Stomach (tissue), 9 donors: ENCODE data around the gene TMEM107. TPM values are rescaled to one million over a fixed set of nuclear protein-coding genes. Genes with fewer than 3 reads are reported as not detected.
A peak's percentile ranks its signal among the peaks of the same experiment; 100 is the strongest.

Experiments used
- DNase-seq, 2 donors: peaks; one replicate each; pipeline versions ENCODE4 v3.0.0 to v3.0.0-alpha.2; 2013 to 2019
- H3K27ac ChIP-seq, 5 donors: fragments of 200-600 bp in 4 of 5; sonication (generic) in 4 of 5; one replicate each; pipeline ENCODE4 v1.5.1; 2013 to 2019; ENCODE audit warnings: mild to moderate bottlenecking in 1 of 5, moderate library complexity in 1 of 5
- H3K27me3 ChIP-seq, 3 donors: fragments of 200-600 bp; sonication (generic); one replicate each; pipeline ENCODE4 v1.5.1; 2017 to 2019; ENCODE audit warnings: mixed run types in 1 of 3
- H3K36me3 ChIP-seq, 4 donors: fragments of 200-600 bp; sonication (generic); 1 replicate in 3 of 4; 2 replicates in 1 of 4; pipeline ENCODE4 v1.5.1; 2016 to 2019
- H3K4me1 ChIP-seq, 4 donors: fragments of 200-600 bp; sonication (generic); one replicate each; pipeline ENCODE4 v1.5.1; 2016 to 2019
- H3K4me3 ChIP-seq, 4 donors: fragments of 200-600 bp; sonication (generic) in 3 of 4; one replicate each; pipeline ENCODE4 v1.5.1; 2016 to 2019; ENCODE audit warnings: mild to moderate bottlenecking in 1 of 4
- H3K9me3 ChIP-seq, 4 donors: fragments of 200-600 bp; sonication (generic); one replicate each; pipeline ENCODE4 v1.5.1; 2016 to 2019
- CTCF ChIP-seq, 7 experiments: fragments of 450-650 bp in 4 of 7; fragments of 200-600 bp in 3 of 7; sonication (generic) in 3 of 7; IDR thresholded peaks; one replicate each; pipeline ENCODE4 v1.5.1; 2016 to 2019; ENCODE audit warnings: antibody characterized with exemption in 7 of 7, control low read depth in 2 of 7, mild to moderate bottlenecking in 1 of 7
- EP300 ChIP-seq: sonication (generic); formaldehyde crosslinking; IDR thresholded peaks from one replicate; pipeline ENCODE4 v1.6.1; 2017; ENCODE audit warnings: antibody characterized with exemption
- POLR2A ChIP-seq, 4 donors: fragments of 450-650 bp; IDR thresholded peaks; one replicate each; pipeline ENCODE4 v1.6.1; 2016; ENCODE audit warnings: antibody characterized with exemption in 4 of 4, control low read depth in 2 of 4, mild to moderate bottlenecking in 1 of 4, moderate library complexity in 1 of 4
- POLR2AphosphoS5 ChIP-seq, 3 donors: sonication (generic); formaldehyde crosslinking; IDR thresholded peaks; one replicate each; pipeline ENCODE4 v1.6.1; 2016; ENCODE audit warnings: antibody characterized with exemption in 3 of 3
- WGBS, 5 donors: extraction: QIAGEN DNeasy Blood & Tissue Kit in 3 of 5; methylation state at CpG; one replicate each; pipeline versions ENCODE4 v1.1.5 to v1.1.7; 2013 to 2018; 5-methylcytosine and 5-hydroxymethylcytosine counted together
- intact Hi-C: fragments of 100-400 bp; cut with DNase I; formaldehyde crosslinking; loops from one replicate; pipeline ENCODE4 v1.15.1; 2023; ENCODE audit warnings: low total_unique reads
- polyA plus RNA-seq, 3 donors: library from polyadenylated mRNA; stranded (reverse); fragments of 200-250 nt; gene quantifications; one replicate each; pipeline ENCODE4 v1.2.3, GENCODE V29; 2013
- total RNA-seq, 5 donors: library from RNA; depleted of rRNA; stranded (reverse); fragments of >200 nt; gene quantifications; one replicate each; pipeline versions ENCODE4 v1.1.0 to v1.2.3, GENCODE V29; 2014 to 2016
- donor health status: healthy with polysubstance abuse.
- donor health status: Bipolar disorder and iron deficiency.
- donor health status: healthy.

Gene TMEM107
- total and polyA plus RNA-seq, 8 donors: 5.2 to 37.6 (median 9.4) TPM

GRCh38 chr17:8176998-8177731, 985 bp upstream of the TMEM107 start:
- no peaks in the 10 kb centered on the region for H3K27me3 ChIP-seq
- TF ChIP-seq EP300 (no peak), POLR2AphosphoS5 (IDR thresholded peaks at IDR 0.05) (no peak), POLR2A (IDR thresholded peaks at IDR 0.05) (no peak), CTCF (IDR thresholded peaks at IDR 0.05) (no peak)
- peak overlapping the region in 4 of 5 donors; percentile 78 to 97 (median 86) for H3K27ac ChIP-seq
- H3K9me3 ChIP-seq: no peaks in the 10 kb centered on the region
- no peaks in the 10 kb centered on the region for H3K36me3 ChIP-seq
- intact Hi-C loops: no loop called here
- H3K4me1 ChIP-seq: peaks cover 24 to 44% (median 39%) of the 10 kb centered on the region in 4 donors
- no peak for DNase-seq
- H3K4me3 ChIP-seq: peak overlapping the region in 3 of 4 donors; percentile 55 to 61 (median 57)
- 64 to 67% (median 67%) methylated on average over 19 of the region's 19 CpGs for WGBS, 5 donors

GRCh38 chr17:8175795-8176196, 384 bp downstream of the TMEM107 start:
- TF ChIP-seq EP300: no peak
- TF ChIP-seq CTCF (IDR thresholded peaks at IDR 0.05): no peak
- TF ChIP-seq POLR2AphosphoS5 (IDR thresholded peaks at IDR 0.05): no peak
- TF ChIP-seq POLR2A (IDR thresholded peaks at IDR 0.05): no peak
- WGBS, 5 donors: 9 to 17% (median 13%) methylated on average over 11 of the region's 11 CpGs
- DNase-seq: peak in 1 of 2 donors; percentile 58
- H3K9me3 ChIP-seq: no peaks in the 10 kb centered on the region
- peaks cover 24 to 44% (median 39%) of the 10 kb centered on the region in 4 donors for H3K4me1 ChIP-seq
- intact Hi-C loops: no loop called here
- no peaks in the 10 kb centered on the region for H3K27me3 ChIP-seq
- peak overlapping the region; percentile 66 to 97 (median 85) for H3K27ac ChIP-seq
- peak overlapping the region; percentile 55 to 61 (median 59) for H3K4me3 ChIP-seq
- H3K36me3 ChIP-seq: no peaks in the 10 kb centered on the region

- WGBS, 5 donors: 5 to 7% (median 6%) methylated on average over 14 of the region's 14 CpGs
Measured at GRCh38 chr17:8173871-8174322, 2.3 kb downstream of the TMEM107 start.

More at GRCh38 chr17:8173871-8174322, 2.3 kb downstream of the TMEM107 start:
- no peak for TF ChIP-seq CTCF (IDR thresholded peaks at IDR 0.05)
- no peak for TF ChIP-seq EP300
- TF ChIP-seq POLR2AphosphoS5 (IDR thresholded peaks at IDR 0.05): no peak
- no peak for TF ChIP-seq POLR2A (IDR thresholded peaks at IDR 0.05)
- no peaks in the 10 kb centered on the region for H3K36me3 ChIP-seq
- no peaks in the 10 kb centered on the region for H3K27me3 ChIP-seq
- H3K4me3 ChIP-seq: peak overlapping the region; percentile 21 to 46 (median 41)
- peak overlapping the region; percentile 73 to 97 (median 93) for H3K27ac ChIP-seq
- no peak for DNase-seq
- H3K9me3 ChIP-seq: no peaks in the 10 kb centered on the region
- intact Hi-C loops: no loop called here
- peaks cover 24 to 44% (median 39%) of the 10 kb centered on the region in 4 donors for H3K4me1 ChIP-seq
